ENCODE results near the gene ATPAF2.

DNA sequence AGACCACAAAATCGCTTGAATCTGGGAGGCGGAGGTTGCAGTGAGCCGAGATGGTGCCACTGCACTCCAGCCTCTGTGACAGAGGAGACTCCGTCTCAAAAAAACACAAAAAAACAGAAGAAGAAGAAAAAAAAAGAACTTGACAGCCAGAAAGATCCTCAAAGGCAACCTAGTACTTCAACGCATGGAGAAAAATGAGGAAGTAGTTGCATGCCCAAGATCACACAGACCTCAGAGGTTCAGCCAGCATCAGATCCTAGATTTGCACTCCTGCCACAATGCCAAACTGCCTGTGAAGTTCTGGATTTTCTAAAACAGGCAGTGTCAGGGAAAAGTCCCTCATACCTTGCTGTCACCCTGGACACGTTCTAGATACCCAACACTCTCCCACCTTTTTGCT is 1.5 kb downstream of the ATPAF2 start:
- TF ChIP-seq, protein P1, sequence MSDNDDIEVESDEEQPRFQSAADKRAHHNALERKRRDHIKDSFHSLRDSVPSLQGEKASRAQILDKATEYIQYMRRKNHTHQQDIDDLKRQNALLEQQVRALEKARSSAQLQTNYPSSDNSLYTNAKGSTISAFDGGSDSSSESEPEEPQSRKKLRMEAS (IDR thresholded peaks at IDR 0.05), result no peak
- TF ChIP-seq, protein P2, sequence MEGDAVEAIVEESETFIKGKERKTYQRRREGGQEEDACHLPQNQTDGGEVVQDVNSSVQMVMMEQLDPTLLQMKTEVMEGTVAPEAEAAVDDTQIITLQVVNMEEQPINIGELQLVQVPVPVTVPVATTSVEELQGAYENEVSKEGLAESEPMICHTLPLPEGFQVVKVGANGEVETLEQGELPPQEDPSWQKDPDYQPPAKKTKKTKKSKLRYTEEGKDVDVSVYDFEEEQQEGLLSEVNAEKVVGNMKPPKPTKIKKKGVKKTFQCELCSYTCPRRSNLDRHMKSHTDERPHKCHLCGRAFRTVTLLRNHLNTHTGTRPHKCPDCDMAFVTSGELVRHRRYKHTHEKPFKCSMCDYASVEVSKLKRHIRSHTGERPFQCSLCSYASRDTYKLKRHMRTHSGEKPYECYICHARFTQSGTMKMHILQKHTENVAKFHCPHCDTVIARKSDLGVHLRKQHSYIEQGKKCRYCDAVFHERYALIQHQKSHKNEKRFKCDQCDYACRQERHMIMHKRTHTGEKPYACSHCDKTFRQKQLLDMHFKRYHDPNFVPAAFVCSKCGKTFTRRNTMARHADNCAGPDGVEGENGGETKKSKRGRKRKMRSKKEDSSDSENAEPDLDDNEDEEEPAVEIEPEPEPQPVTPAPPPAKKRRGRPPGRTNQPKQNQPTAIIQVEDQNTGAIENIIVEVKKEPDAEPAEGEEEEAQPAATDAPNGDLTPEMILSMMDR (IDR thresholded peaks at IDR 0.05; ENCODE audit: low read depth, low read length, missing input control), result no peak
- TF ChIP-seq YY1 (IDR thresholded peaks at IDR 0.05) (no peak), SP1 (IDR thresholded peaks at IDR 0.05) (no peak), RXRA (IDR thresholded peaks at IDR 0.05) (no peak), RAD21 (IDR thresholded peaks at IDR 0.05) (no peak)
